CD4-positive, alpha-beta T cell (primary cell): ENCODE measurements around the gene CCNG2. TPM values are rescaled to one million over a fixed set of nuclear protein-coding genes. Genes with fewer than 3 reads are reported as not detected.

Source experiments
- ATAC-seq: fragments of 200-7000 bp; cut with Tn5 transposase; one replicate; pipeline ENCODE4 v1.10.0; 2022; ENCODE audit warnings: mild to moderate bottlenecking; ENCODE audit not compliant: poor library complexity
- CTCF ChIA-PET: fragments of 350-600 bp; sonication (Branson Sonifier 250); formaldehyde crosslinking; loops from one replicate; lab custom pipeline; 2021; ENCODE audit warnings: antibody characterized with exemption, inconsistent platforms; lab: Charles Lee
- POLR2A ChIA-PET: fragments of 350-600 bp; sonication (Branson Sonifier 250); formaldehyde crosslinking; loops from one replicate; lab custom pipeline; 2021; ENCODE audit warnings: antibody characterized with exemption, inconsistent platforms; lab: Charles Lee
- DNase-seq, 14 experiments: peaks; one replicate each; pipeline ENCODE4 v3.0.0-alpha.2; 2013 to 2020; ENCODE audit warnings: mixed read lengths in 2 of 14
- H3K27ac ChIP-seq, 2 donors: one replicate each; pipeline versions ENCODE4 v1.5.1 to v1.7.0; 2013; ENCODE audit warnings: low read length in 2 of 2, low read depth in 1 of 2, mild to moderate bottlenecking in 1 of 2
- H3K27me3 ChIP-seq, 2 experiments: 1 replicate in 1 of 2; 2 replicates in 1 of 2; pipeline versions ENCODE4 v1.6.1 to v1.7.0; 2013; ENCODE audit warnings: low read length in 2 of 2, control low read depth in 1 of 2, mild to moderate bottlenecking in 1 of 2, moderate library complexity in 1 of 2; ENCODE audit not compliant: insufficient read depth in 2 of 2, control insufficient read depth in 1 of 2
- H3K36me3 ChIP-seq: one replicate; pipeline ENCODE4 v1.6.1; 2013; ENCODE audit warnings: low read length, control low read depth; ENCODE audit not compliant: insufficient read depth
- H3K4me1 ChIP-seq: one replicate; pipeline ENCODE4 v1.6.1; 2013; ENCODE audit warnings: low read length, control low read depth; ENCODE audit not compliant: insufficient read depth
- H3K4me3 ChIP-seq: one replicate; pipeline ENCODE4 v1.5.1; 2013; ENCODE audit warnings: mild to moderate bottlenecking, low read length, moderate library complexity
- H3K9me3 ChIP-seq, 2 experiments: 1 replicate in 1 of 2; 2 replicates in 1 of 2; pipeline versions ENCODE4 v1.6.1 to v1.7.0; 2013; ENCODE audit warnings: low read length in 2 of 2, mild to moderate bottlenecking in 2 of 2, control low read depth in 1 of 2, moderate library complexity in 1 of 2; ENCODE audit not compliant: control insufficient read depth in 1 of 2, insufficient read depth in 1 of 2
- H3K27ac Mint-ChIP-seq: one replicate; pipeline ENCODE4 v1.8.0; 2020; ENCODE audit warnings: mixed read lengths
- H3K27me3 Mint-ChIP-seq: one replicate; pipeline ENCODE4 v1.8.0; 2021; ENCODE audit warnings: mixed read lengths
- H3K36me3 Mint-ChIP-seq: one replicate; pipeline ENCODE4 v1.8.0; 2021; ENCODE audit warnings: low read depth, mixed read lengths
- H3K4me1 Mint-ChIP-seq: one replicate; pipeline ENCODE4 v1.8.0; 2021; ENCODE audit warnings: low read depth, mixed read lengths
- H3K4me3 Mint-ChIP-seq: one replicate; pipeline ENCODE4 v1.8.0; 2020; ENCODE audit warnings: mild to moderate bottlenecking, mixed read lengths
- H3K9me3 Mint-ChIP-seq: one replicate; pipeline ENCODE4 v1.8.0; 2020; ENCODE audit warnings: mixed read lengths
- CTCF ChIP-seq: fragments of 200-600 bp; IDR thresholded peaks from one replicate; pipeline ENCODE4 v1.8.0; 2022; ENCODE audit warnings: antibody characterized with exemption, mild to moderate bottlenecking
- intact Hi-C, 2 experiments: fragments of 100-400 bp; cut with DNase I in 1 of 2; cut with micrococcal nuclease in 1 of 2; formaldehyde crosslinking; loops; one replicate each; pipeline versions ENCODE4 v1.15.1 to v1.9.0; 2023 to 2025; cut with DNase I, micrococcal nuclease
- total RNA-seq, 174 experiments: library from RNA in 2 of 174; stranded (reverse) in 2 of 174; gene quantifications; one replicate each; pipeline ENCODE4 v1.2.3 and lab custom pipeline; 2021 to 2026

Gene CCNG2
- total RNA-seq, 2 experiments from 2014 or later: 20.6 to 21.3 TPM

GRCh38 chr4:77163641-77164040 is 6.6 kb downstream of the CCNG2 start:
- no peaks in the 10 kb centered on the region for H3K27me3 Mint-ChIP-seq
- no peak for TF ChIP-seq CTCF
- H3K4me1 Mint-ChIP-seq: peaks cover 23% of the 10 kb centered on the region
- peaks cover 40% of the 10 kb centered on the region for H3K36me3 ChIP-seq
- ChIA-PET CTCF (interaction anchor here (0.8 kb wide), 1 partner anchor 83 kb away, joined by 4 read pairs; no protein-coding TSS in a partner anchor), POLR2A (interaction anchor here (0.6 to 1.8 kb wide), 3 partner anchors 9 to 94 kb away, joined by 3 to 5 read pairs (median 4); no protein-coding TSS in a partner anchor)
- peaks cover 2% of the 10 kb centered on the region for H3K4me1 ChIP-seq
- H3K9me3 ChIP-seq: no peaks in the 10 kb centered on the region
- H3K4me3 Mint-ChIP-seq: no peak overlapping the region
- ATAC-seq: no peak
- no peak overlapping the region for H3K27ac Mint-ChIP-seq
- H3K9me3 Mint-ChIP-seq: no peaks in the 10 kb centered on the region
- H3K4me3 ChIP-seq: no peak overlapping the region
- no peak overlapping the region for H3K27ac ChIP-seq
- intact Hi-C loops: no loop called here
- no peaks in the 10 kb centered on the region for H3K27me3 ChIP-seq
- H3K36me3 Mint-ChIP-seq: peaks cover 57% of the 10 kb centered on the region
- DNase-seq: no peak

- ChIA-PET CTCF (no interaction called here), POLR2A (no interaction called here)
- Mint-ChIP-seq H3K27me3 (no peaks in the 10 kb centered on the region), H3K9me3 (no peaks in the 10 kb centered on the region), H3K36me3 (peaks cover 65% of the 10 kb centered on the region), H3K27ac (no peak overlapping the region), H3K4me3 (no peak overlapping the region), H3K4me1 (peaks cover 14% of the 10 kb centered on the region)
- no peaks in the 10 kb centered on the region for H3K27me3 ChIP-seq
- DNase-seq: no peak
- H3K4me1 ChIP-seq: no peaks in the 10 kb centered on the region
- peaks cover 42% of the 10 kb centered on the region for H3K36me3 ChIP-seq
- no peak overlapping the region for H3K4me3 ChIP-seq
- no peak overlapping the region for H3K27ac ChIP-seq
- ATAC-seq: no peak
- H3K9me3 ChIP-seq: no peaks in the 10 kb centered on the region
- no peak for TF ChIP-seq CTCF
- intact Hi-C loops: no loop called here
Measured at GRCh38 chr4:77167173-77167572, 10.2 kb downstream of the CCNG2 start.

GRCh38 chr4:77167866-77168265 is 10.9 kb downstream of the CCNG2 start:
- Histone ChIP-seq H3K9me3 (no peaks in the 10 kb centered on the region), H3K27ac (no peak overlapping the region), H3K4me1 (no peaks in the 10 kb centered on the region), H3K4me3 (no peak overlapping the region), H3K36me3 (peaks cover 42% of the 10 kb centered on the region), H3K27me3 (no peaks in the 10 kb centered on the region)
- DNase-seq (no peak), ATAC-seq (no peak)
- H3K27me3 Mint-ChIP-seq: no peaks in the 10 kb centered on the region
- ChIA-PET CTCF (no interaction called here), POLR2A (no interaction called here)
- H3K9me3 Mint-ChIP-seq: no peaks in the 10 kb centered on the region
- TF ChIP-seq CTCF: no peak
- H3K36me3 Mint-ChIP-seq: peaks cover 58% of the 10 kb centered on the region
- H3K4me1 Mint-ChIP-seq: peaks cover 10% of the 10 kb centered on the region
- intact Hi-C loops: no loop called here
- no peak overlapping the region for H3K4me3 Mint-ChIP-seq
- H3K27ac Mint-ChIP-seq: no peak overlapping the region
